Measurements from ENCODE around the gene GNG12. TPM values are rescaled to one million over a fixed set of nuclear protein-coding genes. Genes with fewer than 3 reads are reported as not detected.

The GNG12 gene
- total RNA-seq (under 1 TPM; 0.71 to 0.77 TPM), polyA plus RNA-seq (not detected)

- ChIA-PET POLR2A (no interaction called here), CTCF (no interaction called here)
- no peak within 1 kb of the TSS for H3K27ac ChIP-seq (ENCODE audit: low read depth, low read length)
- Mint-ChIP-seq H3K36me3 (no peaks in the 10 kb centered on the region), H3K9me3 (peaks cover 0 to under 1% (median 0%) of the 10 kb centered on the region in 5 donors), H3K4me3 (peak within 1 kb of the TSS; percentile 49 to 80 (median 73)), H3K4me1 (peaks cover 10 to 24% (median 13%) of the 10 kb centered on the region in 3 donors), H3K27ac (peak within 1 kb of the TSS in 1 of 8 donors; percentile 61), H3K27me3 (peaks cover 34 to 73% of the 10 kb centered on the region in 2 donors)
- H3K4me3 ChIP-seq (ENCODE audit: low read length): peak within 1 kb of the TSS; percentile 52
- no peak for DNase-seq
- H3K9me3 ChIP-seq (ENCODE audit: low read length): no peaks in the 10 kb centered on the region
- H3K4me1 ChIP-seq (ENCODE audit: insufficient read depth, low read length): peaks cover 11% of the 10 kb centered on the region
- H3K36me3 ChIP-seq (ENCODE audit: insufficient read depth, low read length): no peaks in the 10 kb centered on the region
- H3K27me3 ChIP-seq (ENCODE audit: insufficient read depth, low read length, poor library complexity, severe bottlenecking): peaks cover 33% of the 10 kb centered on the region
These were observed at the start of gene GNG12 for GRCh38 chr1:67832737-67833601. GNG12 (minus strand) TSS chr1:67833467; CDS start chr1:67707686, 125,781 bp downstream.

DNA sequence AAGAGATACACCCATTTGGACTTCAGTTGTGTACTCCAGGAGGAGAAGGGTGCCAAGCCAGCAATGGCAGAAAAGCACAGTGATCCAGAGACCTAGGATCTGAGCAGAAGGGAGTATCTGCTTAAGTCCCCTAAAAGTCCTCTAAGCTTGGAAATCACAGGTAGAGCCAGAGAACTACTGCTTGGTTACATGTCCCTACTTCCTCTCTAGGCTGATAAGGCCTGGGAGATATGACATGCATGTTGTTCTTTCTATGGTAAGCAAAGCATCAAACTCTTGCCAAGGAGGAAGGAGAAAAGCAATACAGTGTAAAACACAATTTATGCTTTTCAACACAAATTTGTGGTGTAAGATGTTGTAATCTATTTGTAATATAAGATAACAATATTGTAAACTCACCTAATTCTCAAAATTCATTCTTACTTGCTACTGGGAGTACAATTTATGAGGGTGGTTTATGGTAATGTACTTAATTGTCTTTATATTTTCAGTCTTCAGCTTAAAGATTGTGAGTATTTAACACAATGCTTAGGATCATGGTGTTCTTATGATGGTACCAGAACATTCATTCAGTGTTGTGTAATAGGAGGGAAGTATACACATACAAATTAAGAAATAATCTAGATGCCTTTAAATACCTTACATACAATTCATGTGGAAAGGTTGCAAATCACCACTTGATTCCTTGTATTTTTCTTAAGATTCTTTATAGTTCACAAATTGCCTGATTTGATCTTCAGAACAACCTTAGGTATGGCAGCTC, 49.1 kb upstream of the GNG12 start:
- Mint-ChIP-seq H3K27ac (no peak overlapping the region), H3K36me3 (no peaks in the 10 kb centered on the region), H3K9me3 (peaks cover 0 to 2% (median 0%) of the 10 kb centered on the region in 5 donors), H3K4me1 (no peaks in the 10 kb centered on the region), H3K27me3 (peaks cover 5 to 38% of the 10 kb centered on the region in 2 donors), H3K4me3 (no peak overlapping the region)
- Histone ChIP-seq H3K4me1 (ENCODE audit: insufficient read depth, low read length) (no peaks in the 10 kb centered on the region), H3K27me3 (ENCODE audit: insufficient read depth, low read length, poor library complexity, severe bottlenecking) (no peaks in the 10 kb centered on the region), H3K36me3 (ENCODE audit: insufficient read depth, low read length) (no peaks in the 10 kb centered on the region), H3K4me3 (ENCODE audit: low read length) (no peak overlapping the region), H3K27ac (ENCODE audit: low read depth, low read length) (no peak overlapping the region), H3K9me3 (ENCODE audit: low read length) (no peaks in the 10 kb centered on the region)
- ChIA-PET POLR2A (no interaction called here), CTCF (no interaction called here)
- DNase-seq: no peak

DNA sequence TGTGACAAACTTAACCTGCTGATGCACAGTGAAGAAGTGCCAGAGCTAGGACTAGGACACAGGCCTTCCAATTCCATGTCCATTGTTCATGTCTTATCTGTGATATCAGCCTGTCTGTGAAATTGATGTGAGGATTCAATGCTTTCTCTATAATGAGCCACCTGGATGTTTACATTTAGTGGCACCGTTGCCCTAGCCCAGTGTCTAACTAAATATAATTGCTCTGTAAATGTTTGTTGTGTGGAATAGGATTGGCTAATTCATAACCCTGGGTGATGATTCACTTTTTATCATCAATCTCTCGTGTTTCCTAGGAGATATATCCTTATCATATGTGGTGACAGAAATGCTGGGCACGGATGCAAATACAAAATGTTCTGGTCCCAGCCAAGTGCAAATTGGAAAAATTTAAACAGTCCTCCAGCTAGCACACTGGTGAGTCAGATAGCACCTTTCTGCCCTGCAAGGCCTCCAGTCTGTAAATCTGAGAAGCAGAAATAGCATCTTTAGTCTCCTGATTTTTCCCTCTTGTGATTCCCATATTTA, 46.9 kb upstream of the GNG12 start:
- CTCF ChIA-PET: no interaction called here
- Mint-ChIP-seq H3K36me3 (no peaks in the 10 kb centered on the region), H3K27me3 (peaks cover 5 to 25% of the 10 kb centered on the region in 2 donors), H3K9me3 (peaks cover 0 to 2% (median 0%) of the 10 kb centered on the region in 5 donors), H3K27ac (no peak overlapping the region), H3K4me3 (no peak overlapping the region), H3K4me1 (no peaks in the 10 kb centered on the region)
- DNase-seq: no peak
- no peaks in the 10 kb centered on the region for H3K36me3 ChIP-seq (ENCODE audit: insufficient read depth, low read length)
- H3K4me1 ChIP-seq (ENCODE audit: insufficient read depth, low read length): no peaks in the 10 kb centered on the region
- no peak overlapping the region for H3K27ac ChIP-seq (ENCODE audit: low read depth, low read length)
- no peak overlapping the region for H3K4me3 ChIP-seq (ENCODE audit: low read length)
- no peaks in the 10 kb centered on the region for H3K27me3 ChIP-seq (ENCODE audit: insufficient read depth, low read length, poor library complexity, severe bottlenecking)
- POLR2A ChIA-PET: no interaction called here
- H3K9me3 ChIP-seq (ENCODE audit: low read length): no peaks in the 10 kb centered on the region

- no peak overlapping the region for H3K27ac Mint-ChIP-seq
These were observed 46.2 kb upstream of the GNG12 start for GRCh38 chr1:67879485-67879884.

GRCh38 chr1:67874501-67875111, 41.3 kb upstream of the GNG12 start:
- POLR2A ChIA-PET: no interaction called here

More at GRCh38 chr1:67879485-67879884, 46.2 kb upstream of the GNG12 start:
- CTCF ChIA-PET: no interaction called here
- POLR2A ChIA-PET: no interaction called here
- Mint-ChIP-seq H3K9me3 (peaks cover 0 to 3% (median 0%) of the 10 kb centered on the region in 5 donors), H3K4me1 (no peaks in the 10 kb centered on the region), H3K27me3 (peaks cover 5 to 20% of the 10 kb centered on the region in 2 donors), H3K4me3 (no peak overlapping the region), H3K36me3 (no peaks in the 10 kb centered on the region)
- H3K36me3 ChIP-seq (ENCODE audit: insufficient read depth, low read length): no peaks in the 10 kb centered on the region
- no peaks in the 10 kb centered on the region for H3K4me1 ChIP-seq (ENCODE audit: insufficient read depth, low read length)
- H3K9me3 ChIP-seq (ENCODE audit: low read length): no peaks in the 10 kb centered on the region
- no peaks in the 10 kb centered on the region for H3K27me3 ChIP-seq (ENCODE audit: insufficient read depth, low read length, poor library complexity, severe bottlenecking)
- H3K27ac ChIP-seq (ENCODE audit: low read depth, low read length): no peak overlapping the region
- H3K4me3 ChIP-seq (ENCODE audit: low read length): no peak overlapping the region
- DNase-seq: no peak

GRCh38 chr1:67869233-67869632, 36.0 kb upstream of the GNG12 start:
- H3K27me3 Mint-ChIP-seq: peaks cover 9 to 16% of the 10 kb centered on the region in 2 donors
- no peaks in the 10 kb centered on the region for H3K27me3 ChIP-seq (ENCODE audit: insufficient read depth, low read length, poor library complexity, severe bottlenecking)
- H3K4me1 ChIP-seq (ENCODE audit: insufficient read depth, low read length): no peaks in the 10 kb centered on the region
- H3K9me3 Mint-ChIP-seq: peaks cover 0 to 4% (median 3%) of the 10 kb centered on the region in 5 donors
- CTCF ChIA-PET: no interaction called here
- H3K36me3 ChIP-seq (ENCODE audit: insufficient read depth, low read length): no peaks in the 10 kb centered on the region
- POLR2A ChIA-PET: no interaction called here
- no peak for DNase-seq
- H3K9me3 ChIP-seq (ENCODE audit: low read length): no peaks in the 10 kb centered on the region
- no peak overlapping the region for H3K27ac ChIP-seq (ENCODE audit: low read depth, low read length)
- no peak overlapping the region for H3K4me3 ChIP-seq (ENCODE audit: low read length)
- no peaks in the 10 kb centered on the region for H3K4me1 Mint-ChIP-seq
- H3K27ac Mint-ChIP-seq: no peak overlapping the region
- no peak overlapping the region for H3K4me3 Mint-ChIP-seq
- H3K36me3 Mint-ChIP-seq: no peaks in the 10 kb centered on the region

More at GRCh38 chr1:67874501-67875111, 41.3 kb upstream of the GNG12 start:
- Mint-ChIP-seq H3K27me3 (peaks cover 4 to 6% of the 10 kb centered on the region in 2 donors), H3K27ac (no peak overlapping the region), H3K4me1 (no peaks in the 10 kb centered on the region), H3K4me3 (no peak overlapping the region), H3K9me3 (peaks cover 0 to 5% (median 4%) of the 10 kb centered on the region in 5 donors), H3K36me3 (no peaks in the 10 kb centered on the region)
- Histone ChIP-seq H3K27ac (ENCODE audit: low read depth, low read length) (no peak overlapping the region), H3K36me3 (ENCODE audit: insufficient read depth, low read length) (no peaks in the 10 kb centered on the region), H3K9me3 (ENCODE audit: low read length) (no peaks in the 10 kb centered on the region), H3K27me3 (ENCODE audit: insufficient read depth, low read length, poor library complexity, severe bottlenecking) (no peaks in the 10 kb centered on the region), H3K4me3 (ENCODE audit: low read length) (no peak overlapping the region), H3K4me1 (ENCODE audit: insufficient read depth, low read length) (no peaks in the 10 kb centered on the region)
- no peak for DNase-seq
- CTCF ChIA-PET: no interaction called here

DNA sequence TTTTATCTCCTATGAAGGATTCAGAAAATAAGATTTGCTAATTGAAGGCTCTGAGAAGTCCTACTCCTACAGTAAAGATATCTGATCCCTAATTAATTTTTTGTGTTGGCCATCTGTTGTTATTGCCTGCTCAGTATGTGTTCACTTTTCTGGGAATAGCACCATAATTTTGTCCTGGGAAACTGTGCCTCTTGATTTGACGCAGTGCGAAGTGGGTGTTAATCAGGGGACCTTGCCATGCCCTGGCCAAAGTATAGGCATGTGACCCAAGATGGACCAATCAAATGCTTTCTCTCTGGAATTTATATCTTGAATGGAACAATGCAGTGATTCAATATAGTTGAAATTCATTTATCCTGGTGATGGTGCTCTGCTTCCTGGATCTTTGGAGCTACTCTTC, 30.4 kb upstream of the GNG12 start:
- Mint-ChIP-seq H3K27ac (no peak overlapping the region), H3K4me3 (no peak overlapping the region), H3K27me3 (peaks cover 6 to 24% of the 10 kb centered on the region in 2 donors), H3K4me1 (no peaks in the 10 kb centered on the region), H3K9me3 (no peaks in the 10 kb centered on the region), H3K36me3 (no peaks in the 10 kb centered on the region)
- Histone ChIP-seq H3K4me3 (ENCODE audit: low read length) (no peak overlapping the region), H3K36me3 (ENCODE audit: insufficient read depth, low read length) (no peaks in the 10 kb centered on the region), H3K27ac (ENCODE audit: low read depth, low read length) (no peak overlapping the region), H3K9me3 (ENCODE audit: low read length) (no peaks in the 10 kb centered on the region), H3K27me3 (ENCODE audit: insufficient read depth, low read length, poor library complexity, severe bottlenecking) (no peaks in the 10 kb centered on the region), H3K4me1 (ENCODE audit: insufficient read depth, low read length) (no peaks in the 10 kb centered on the region)
- no peak for DNase-seq
- POLR2A ChIA-PET: no interaction called here
- CTCF ChIA-PET: no interaction called here
